NCI-H2029 (cell line): ENCODE results near the gene SEC11A.
"Not testable (repeated sequence)": the region's sequence is repeated elsewhere in the genome, so short reads cannot be mapped to it uniquely, and the experiment has no call there.

Source experiments
- DNase-seq: peaks from one replicate; lab custom pipeline; 2025; lab: John Stamatoyannopoulos, UW

SEC11A gene

DNA sequence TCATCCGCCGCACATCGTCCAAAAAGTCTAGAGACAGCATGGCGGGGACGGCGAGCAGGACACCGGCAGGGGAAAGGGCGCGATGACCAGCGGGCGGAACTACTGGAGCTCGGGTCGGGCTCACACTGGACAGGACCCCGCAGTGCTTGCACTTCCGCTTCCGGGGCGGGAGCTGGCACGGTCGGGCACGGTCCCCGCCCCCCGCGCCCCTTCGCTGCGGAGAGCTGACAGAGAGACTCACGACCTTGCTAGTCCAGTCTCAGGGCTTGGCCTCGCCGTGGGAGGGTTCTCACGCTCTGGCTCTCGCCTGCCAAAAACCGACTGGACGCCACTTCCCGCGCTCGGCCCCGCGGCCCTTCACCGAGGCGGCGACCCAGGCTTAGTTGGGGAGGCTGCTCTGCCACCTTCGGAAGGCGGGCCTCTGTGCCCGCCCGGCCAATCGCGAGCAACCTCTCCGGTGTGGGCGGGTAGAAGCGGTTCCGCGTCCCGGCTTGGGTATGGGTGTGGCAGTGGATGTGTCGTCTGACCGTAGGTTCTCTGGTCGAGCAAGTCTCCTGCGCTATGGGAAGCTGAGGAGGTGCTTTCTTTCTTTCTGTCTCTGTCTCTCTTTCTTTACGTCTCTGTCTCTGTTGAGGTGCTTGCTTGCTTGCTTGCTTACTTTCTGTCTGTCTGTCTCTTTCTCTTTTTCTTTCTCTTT is at the start of gene SEC11A:
SEC11A (minus strand) TSS at position 104 of the 697 bp plus-strand sequence; CDS start at position 40, 64 bp downstream.
- peak; percentile 66 for DNase-seq

DNA sequence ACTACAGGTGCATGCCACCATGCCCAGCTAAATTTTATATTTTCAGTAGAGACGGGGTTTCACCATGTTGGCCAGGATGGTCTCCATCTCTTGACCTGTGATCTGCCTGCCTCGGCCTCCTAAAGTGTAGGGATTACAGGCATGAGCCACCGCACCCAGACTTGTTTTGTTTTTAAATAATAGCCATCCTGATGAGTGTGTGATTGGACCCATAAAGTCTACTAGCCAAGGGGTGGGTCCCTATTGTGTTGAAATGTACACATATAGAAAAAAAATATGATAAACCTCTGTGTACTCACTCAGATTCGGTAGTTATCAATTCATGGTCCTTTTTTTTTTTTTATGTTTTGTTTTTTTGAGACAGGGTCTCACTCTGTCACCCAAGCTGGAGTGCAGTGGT is 49.7 kb upstream of the SEC11A start:
- no peak for DNase-seq

DNA sequence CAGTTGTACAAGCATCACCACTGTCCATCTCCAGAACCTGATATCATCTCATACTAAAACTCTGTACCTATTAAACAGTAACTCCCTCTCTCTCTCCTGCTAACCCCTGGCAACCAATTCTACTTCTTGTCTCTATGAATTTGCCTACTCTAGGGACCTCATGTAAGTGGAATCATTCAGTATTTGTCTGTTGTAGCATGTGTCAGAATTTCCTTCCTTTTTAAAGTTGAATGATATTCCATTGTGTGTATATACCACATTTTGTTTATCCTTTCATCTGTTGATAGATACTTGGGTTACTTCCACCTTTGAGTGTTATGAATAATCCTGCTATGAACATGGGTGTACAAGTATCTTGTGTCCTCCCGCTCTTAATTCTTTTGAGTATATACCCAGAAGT is 49.0 kb upstream of the SEC11A start:
- DNase-seq = no peak

DNA sequence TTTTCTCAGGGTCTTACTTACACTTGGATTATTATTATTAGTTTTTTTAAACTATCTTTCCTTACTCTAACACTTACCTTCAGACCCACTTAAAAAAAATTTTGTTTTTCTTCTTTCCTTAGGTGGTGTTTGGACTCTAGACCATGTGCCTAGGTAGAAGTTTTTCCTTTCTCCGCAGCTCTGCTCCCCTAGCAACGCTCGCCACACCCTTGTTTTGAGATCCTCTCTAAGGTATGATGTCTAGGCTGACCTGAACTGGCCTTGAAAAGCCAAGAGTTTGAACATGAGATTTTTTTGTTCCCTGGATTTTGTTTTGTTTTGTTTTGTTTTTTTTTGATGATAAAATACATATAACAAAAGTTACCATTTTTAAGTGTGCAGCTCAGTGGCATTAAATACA is 48.6 kb upstream of the SEC11A start:
- DNase-seq = no peak

DNA sequence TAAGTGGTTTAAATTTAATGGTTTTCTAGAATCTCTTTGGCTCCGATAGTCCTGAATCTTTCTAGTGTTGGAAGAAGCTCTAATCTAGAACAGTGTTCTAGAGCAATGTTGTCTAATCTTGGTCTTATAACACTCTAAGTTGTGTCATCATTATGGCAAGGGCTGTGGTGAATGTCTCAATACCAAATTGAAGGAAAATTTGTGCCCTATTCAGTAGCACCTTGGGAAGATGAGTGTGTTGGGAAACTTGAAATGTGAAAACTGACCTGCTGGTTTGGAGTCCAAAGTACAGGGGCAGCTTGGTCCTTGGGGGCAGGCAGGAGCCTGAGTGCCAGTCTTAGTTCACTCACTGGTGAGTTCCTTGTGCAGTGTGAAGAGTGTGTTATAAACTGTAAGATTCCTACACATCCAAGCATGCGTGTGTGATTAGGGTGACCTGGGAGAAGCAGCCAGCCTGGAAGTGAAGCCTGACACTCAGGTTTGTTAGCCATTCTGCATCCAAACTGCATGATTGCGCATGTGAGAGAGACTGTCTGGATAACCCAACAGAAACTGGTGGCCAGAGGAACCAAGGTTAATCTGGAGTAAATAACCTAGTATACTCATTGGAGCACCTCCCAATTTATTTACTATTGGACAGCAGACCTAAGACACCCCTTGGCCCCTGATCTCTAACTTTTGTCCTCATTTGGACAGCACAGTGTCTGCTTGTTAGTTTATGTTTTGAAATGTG is 47.1 kb upstream of the SEC11A start:
- no peak for DNase-seq

DNA sequence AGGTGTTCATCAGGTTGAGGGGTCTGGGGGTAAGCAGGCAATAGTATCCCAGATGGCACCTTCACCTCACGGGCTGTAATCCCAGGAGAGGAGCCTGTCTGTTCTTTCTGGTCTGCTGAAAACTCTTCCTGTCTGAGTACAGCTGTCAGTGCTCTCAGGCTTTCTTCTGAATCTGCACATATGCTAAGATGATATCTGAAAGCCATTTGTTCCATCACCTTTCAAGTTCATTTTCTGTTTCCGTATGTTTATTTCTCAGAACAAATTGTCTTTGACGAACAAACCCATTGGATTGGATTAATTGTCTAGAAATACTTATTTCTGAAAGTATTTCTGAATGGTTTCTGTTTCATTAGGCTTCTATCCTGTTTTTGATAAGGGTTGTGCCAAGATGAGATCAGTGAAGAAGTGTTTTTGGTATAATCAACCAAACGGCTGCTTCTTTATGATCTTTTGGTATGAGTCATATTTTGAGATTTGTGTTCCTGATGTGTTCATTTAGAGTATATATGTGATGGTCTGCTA is 45.7 kb upstream of the SEC11A start:
- DNase-seq = no peak

DNA sequence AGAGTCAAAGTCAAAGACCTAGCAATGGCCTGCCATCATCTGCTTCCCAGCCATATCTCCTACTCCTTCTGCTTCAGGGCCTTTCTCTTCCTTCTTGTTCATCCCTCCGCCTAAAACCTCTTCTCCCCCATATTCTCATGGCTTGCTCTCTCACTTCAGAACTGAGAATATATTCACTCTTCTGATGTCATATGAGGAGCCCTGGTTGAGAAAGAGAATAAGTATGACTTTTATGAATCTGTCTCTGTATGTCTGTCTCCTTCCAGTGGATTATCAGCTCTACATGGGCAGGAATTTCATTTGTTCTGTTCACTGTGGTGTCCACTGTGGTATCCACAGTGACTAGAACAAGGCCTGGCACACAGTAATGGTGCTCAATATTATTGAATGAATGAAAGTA is 44.3 kb upstream of the SEC11A start:
- DNase-seq = no peak

DNA sequence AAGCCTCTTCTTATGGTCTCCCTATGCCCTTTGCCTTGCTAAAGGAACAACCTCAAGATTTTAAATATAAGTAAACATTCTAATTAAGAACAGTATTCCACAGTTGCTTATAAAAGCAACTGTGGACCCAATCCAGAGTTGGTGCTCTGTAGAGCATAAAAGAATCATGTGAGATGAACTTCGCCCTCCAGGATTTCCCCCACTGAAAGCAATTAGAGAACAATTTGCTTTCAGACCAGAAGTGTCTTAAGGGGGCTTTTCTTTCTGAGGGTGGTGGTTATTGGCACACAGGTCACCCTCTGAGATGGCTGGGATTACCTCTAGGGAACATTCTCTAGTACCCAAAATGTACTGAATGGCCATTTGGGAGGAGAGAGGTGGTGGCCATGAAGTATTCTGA is 43.1 kb upstream of the SEC11A start:
- DNase-seq = no peak

DNA sequence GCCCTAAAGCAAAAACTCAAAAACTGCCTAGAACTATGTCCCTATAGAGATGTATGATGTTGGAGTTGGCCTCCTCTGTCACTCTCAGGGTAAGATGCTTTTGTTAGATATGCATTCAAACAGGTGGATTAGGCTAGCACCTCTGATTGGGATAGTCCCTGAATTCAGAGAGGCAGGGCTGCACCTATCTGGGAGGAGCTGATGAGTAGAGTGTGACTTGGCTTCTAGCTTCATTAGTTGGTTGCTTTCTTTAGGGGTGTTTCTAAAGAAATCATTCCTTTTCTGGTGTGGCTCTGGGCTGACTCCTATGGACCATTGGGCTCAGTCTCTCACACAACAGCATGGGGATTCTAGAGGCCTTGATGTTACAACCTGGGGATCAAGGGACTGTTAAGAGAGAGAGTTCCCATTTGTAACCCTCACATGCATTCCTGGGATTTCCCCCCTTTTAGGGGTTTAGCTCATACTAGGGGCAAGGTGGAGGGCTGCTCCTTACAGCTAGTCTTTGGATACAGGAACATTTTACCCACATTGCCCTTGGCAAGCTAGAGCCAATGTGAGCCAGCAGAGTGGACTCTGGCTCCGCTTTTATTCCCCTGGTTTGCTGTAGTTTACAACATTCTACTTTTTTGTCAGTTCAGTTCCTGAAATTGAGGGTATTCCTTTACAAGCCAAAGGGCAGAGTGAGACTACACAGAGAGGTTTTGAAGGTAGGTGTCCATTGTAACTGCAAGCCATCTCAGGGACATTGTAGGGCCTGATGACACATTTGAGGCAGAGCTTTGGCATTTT is 40.0 kb upstream of the SEC11A start:
- DNase-seq = no peak

DNA sequence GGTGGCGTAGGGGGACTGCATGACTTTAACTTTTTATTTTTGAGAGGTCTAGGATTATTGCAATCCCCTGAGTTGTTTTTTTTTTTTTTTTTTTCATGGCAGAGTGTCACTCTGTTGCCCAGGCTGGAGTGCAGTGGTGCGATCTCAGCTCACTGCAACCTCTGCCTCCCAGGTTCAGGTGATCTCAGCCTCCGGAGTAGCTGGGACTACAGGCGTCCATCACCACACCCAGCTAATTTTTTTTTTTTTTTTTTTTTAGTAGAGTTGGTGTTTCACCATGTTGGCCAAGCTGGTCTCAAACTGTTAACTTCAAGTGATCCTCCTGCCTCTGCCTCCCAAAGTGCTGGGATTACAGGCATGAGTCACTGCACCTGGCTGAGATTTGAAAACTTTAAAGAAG is 39.0 kb upstream of the SEC11A start:
- not testable (repeated sequence) for DNase-seq

DNA sequence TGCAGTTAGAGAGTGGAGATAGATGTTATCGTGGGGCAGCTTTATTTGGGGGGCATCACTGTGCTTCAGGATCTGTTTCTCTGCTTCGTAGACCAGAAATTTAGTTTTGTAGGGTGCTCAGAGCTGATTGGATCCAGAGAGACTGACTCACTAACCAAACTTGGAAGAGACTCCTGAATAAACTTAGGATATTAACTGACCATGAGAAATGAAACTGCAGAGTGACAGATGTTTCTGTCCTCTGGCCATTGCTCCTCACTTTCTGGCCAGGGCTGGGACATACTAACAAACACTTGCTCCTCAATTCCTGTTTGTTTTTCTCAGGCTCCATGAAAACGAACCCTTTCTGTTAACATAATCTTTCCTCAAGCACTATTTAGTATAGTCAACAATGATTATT is 36.8 kb upstream of the SEC11A start:
- DNase-seq = no peak

DNA sequence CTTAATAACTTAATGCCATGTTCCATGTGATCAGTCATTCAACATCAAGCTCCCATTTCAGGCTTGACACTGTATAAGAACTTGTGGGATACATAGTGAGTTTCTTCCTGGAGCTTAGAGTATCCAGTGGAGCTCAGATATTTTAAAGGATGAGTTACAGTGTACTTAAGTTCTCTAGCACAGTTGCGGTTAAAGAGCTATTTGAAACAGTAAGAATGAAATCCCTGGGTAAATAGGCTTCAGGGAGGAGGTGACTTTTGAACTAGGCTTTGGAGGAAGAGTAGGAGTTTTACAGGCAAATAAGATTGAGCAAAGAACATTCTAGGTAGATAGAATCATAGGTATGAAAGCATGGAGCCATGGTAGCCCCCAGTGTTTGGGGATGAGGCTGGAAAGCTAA is 36.3 kb upstream of the SEC11A start:
- no peak for DNase-seq

DNA sequence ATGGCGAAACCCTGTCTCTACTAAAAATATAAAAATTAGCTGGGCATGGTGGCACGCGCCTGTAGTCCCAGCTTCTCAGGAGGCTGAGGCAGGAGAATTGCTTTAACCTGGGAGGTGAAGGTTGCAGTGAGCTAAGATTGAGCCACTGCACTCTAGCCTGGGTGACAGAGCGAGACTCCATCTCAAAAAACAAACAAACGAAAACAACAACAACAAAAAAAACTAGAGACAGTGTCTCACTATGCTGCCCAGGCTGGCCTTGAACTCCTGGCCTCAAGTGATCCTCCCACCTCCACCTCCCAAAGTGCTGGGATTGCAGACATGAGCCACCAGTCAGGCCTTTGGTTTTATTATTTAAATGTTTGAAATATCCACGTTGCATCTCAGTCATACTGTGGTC is 35.8 kb upstream of the SEC11A start:
- DNase-seq = not testable (repeated sequence)

DNA sequence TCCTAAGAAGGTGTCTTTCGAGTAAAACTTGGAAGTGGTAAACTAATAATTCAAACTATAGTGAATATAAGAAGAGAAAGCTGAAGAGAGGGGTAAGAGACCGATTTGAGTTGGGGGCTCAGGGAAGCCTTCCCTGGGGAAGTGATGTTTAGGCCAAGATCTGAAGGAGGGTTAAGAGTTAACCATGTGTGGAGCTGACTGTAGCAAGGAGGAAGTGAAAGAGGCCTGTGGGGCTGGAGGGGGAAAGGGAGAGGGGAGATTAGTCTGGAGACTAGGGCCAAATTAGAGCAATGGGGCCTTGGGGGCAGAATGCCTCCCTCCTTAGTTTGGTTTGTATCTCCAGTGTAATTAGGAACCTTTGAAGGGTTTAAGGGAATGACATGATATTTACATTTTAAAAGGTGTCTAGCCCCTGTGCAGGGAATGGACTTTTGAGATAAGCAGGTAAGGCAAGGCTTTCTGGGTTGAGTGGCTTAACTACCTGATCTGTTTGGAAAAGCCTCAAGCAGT is 34.7 kb upstream of the SEC11A start:
- no peak for DNase-seq

DNA sequence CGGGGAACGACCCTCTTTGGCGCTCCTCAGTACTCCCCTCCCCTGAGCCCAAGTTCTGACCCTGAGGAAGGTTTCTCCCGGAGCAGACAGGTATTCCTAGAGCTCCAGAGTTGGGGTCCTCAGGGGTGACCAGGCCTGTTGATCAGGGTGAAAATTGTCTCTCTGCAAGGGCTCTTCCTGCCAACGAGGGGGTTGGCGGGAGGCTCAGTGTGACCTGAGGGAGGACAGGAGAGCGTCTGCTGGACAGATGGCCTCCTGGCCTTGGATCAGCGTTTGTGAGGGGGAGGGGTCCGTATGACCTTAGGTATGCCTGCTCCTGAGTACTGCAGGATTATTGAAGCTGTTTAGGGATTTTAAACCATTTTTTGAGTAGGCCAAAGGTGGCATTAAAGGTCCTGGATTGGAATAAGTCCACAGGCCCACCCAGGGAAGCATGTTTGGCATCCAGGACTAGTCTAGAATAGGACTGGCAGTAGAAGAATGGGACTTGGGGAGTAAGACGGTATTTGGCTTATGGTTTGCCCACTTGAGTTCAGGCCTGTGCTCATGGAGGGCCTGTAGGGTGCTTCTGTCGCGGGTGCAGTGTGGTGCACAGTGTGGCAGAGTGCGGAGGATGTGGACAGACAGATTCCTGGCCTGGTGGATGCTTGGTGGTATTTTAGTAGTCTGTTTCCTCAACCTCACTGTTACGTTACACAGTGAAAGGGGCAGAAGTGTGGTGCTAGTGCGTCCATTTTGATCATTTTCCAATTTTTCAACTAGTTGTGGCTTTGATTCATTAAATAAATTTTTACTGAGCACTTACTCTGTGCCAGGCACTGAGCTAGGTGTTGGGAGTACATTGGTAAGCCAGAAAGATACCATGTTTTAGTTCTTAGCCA is 33.4 kb upstream of the SEC11A start:
- DNase-seq = no peak

DNA sequence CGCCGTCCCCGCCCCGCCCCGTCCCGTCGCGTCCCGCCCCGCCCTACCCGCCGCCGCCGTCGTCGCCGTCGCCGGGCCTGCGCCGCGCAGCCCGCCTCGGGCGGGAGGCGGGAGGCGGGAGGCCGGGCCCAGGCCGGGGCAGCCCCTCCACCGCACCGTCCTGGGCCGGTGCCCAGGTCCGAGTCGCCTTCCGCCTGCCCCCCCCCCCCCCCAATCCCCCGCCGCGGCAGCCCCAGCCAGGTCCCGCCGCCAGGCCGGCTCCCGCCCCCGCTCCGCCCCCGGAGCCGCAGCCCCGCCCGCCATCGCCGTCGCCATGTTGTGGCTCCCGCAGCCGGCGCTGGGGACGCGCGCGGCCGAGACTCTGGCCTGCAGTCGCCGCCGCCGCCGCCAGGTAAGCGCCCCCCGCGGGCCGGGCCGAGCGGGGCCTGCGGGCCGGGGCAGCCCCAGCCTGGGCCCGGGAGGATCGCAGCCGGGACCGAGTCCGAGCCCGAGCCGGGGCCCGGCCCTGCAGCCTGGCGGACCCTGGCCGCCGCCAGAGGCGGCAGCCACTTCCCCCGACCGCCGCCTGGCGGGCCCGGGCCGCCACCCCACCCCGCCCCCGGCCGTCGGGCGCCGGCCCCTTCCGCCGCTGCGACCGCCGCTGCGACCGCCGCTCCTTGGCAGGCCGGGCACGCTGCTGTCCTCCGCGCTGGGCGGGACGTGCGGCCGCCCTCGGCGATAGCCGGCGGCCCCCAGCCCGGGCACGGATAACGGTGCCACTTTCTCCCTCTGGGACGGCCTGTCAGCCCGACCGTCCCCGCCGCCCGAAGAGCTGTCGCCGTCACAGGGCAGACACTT is 32.6 kb upstream of the SEC11A start, which contains the start of gene ZNF592:
ZNF592 (plus strand) TSS at position 319 of the 837 bp plus-strand sequence. CDS start 34,084 bp downstream, outside the sequence.
- DNase-seq = peak; percentile 39

DNA sequence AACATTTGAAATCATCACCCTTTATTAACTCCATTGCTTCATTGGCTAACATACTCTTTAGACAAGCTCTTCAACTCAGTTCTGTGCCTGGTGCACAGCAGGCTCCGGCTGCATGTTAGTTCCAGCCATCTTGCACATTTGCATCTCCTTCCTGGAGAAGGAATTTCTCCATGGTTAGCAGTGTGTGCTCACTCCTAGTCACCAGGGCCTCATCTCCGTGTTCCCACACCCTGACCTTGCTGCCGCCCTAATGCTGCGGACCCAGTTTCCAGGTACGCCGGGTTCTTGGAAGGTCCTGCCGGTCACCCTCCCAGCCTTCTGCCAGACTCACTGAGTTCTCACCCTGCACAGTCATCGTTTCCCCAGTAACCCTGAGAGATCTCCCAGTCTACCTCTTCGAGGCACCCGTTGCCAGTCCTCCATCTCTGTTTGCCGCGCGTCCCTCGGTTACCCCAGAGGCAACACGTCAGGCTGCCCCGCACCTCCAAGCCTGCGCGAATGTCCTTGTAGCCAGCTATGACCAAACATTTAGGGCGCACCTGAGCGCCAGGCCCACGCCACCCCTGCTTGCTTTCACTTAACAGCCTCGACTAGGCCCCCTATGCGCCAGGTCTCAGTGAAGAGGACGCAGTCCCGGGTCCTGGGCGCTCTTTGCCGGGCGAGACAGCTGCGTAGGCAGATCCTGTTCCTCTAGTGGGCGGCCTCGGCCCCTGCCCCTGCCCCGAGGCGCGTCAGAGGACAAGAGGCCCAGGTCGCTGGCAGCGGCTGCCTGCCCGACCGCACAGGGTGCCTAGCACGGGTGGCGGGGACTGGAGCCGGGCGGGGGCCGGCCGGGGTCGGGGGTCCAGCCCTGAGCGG is 31.7 kb upstream of the SEC11A start:
- peak; percentile 39 for DNase-seq

DNA sequence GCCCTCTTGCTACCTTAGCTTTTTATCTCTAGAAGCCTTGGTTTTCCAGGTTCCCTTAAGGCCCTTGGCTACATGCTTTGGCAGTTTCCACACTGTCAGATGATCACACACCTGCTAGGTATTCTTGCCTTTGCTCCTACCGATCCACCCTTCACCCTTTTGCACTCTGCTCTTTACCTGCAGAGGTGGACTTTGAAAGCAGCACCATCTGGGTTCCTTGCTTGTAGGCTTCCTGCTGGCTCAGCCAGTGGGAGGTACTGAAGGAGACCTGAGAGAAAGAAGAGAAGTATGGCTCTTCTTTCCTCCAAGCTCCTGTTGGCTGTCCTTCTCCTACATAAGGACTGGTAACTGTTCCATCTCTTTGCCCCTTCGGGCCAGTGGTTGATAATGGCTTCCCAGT is 25.2 kb upstream of the SEC11A start:
- DNase-seq = no peak

DNA sequence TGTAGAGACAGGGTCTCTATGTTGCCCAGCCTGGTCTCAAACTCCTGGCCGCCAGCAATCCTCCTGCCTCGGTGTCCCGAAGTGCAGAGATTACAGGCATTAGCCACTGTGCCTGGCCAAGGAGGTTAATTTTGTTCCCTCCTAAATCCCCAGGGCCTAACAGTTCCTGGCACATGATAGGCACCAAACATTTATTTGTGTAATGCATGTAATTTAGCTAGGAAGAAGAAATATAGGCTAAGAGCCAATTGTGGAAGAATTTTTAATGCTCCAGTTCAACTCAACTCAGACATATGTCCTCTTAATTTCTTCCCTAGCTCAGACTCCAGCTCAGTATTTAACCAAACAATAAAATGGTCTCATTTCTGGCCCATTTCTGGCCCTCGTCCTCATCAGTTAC is 24.8 kb upstream of the SEC11A start:
- DNase-seq = no peak
